Ecto neural progenitor cell (in vitro differentiated cells): Measurements from ENCODE around the gene DOCK1.

ENCODE experiments used
- DNase-seq: peaks from one replicate; pipeline ENCODE4 v3.0.0-alpha.2; 2018; ENCODE audit warnings: low spot score

Gene DOCK1

DNA sequence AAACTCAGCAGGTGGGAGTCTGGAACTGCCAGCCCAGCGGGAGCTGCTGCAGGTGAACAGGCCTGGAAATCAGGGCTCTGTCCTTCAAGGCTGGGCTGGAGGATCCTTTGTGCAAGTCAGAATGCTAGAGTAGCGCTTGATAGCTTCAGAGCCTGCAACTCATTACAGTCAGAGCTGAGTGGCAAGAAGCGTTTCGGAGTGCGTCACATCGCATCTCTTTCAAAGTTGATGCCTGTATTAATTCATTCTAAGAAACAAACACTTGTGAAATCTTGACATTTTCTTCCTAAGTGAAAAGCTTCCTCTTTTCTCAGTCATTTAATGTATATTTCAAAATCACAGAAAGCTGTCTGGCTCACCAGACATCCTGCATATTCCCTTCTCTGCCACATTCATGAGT lies 522.7 kb downstream of the DOCK1 start:
- no peak for DNase-seq

DNA sequence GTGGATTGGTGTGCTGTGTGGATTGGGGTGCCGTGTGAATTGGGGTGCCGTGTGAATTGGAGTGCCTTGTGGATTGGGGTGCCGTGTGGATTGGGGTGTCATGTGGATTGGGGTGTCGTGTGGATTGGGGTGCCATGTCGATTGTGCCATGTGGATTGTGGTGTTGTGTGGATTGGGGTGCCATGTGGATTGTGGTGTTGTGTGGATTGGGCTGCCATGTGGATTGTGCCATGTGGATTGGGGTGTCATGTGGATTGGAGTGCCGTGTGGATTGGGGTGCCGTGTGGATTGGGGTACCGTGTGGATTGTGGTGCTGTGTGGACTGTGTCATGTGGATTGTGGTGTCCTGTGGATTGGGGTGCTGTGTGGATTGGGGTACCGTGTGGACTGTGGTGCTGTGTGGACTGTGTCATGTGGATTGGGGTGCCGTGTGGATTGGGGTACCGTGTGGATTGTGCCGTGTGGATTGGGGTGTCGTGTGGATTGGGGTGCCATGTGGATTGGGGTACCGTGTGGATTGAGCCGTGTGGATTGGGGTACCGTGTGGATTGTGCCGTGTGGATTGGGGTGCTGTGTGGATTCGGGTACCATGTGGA lies 523.3 kb downstream of the DOCK1 start:
- DNase-seq = no peak

DNA sequence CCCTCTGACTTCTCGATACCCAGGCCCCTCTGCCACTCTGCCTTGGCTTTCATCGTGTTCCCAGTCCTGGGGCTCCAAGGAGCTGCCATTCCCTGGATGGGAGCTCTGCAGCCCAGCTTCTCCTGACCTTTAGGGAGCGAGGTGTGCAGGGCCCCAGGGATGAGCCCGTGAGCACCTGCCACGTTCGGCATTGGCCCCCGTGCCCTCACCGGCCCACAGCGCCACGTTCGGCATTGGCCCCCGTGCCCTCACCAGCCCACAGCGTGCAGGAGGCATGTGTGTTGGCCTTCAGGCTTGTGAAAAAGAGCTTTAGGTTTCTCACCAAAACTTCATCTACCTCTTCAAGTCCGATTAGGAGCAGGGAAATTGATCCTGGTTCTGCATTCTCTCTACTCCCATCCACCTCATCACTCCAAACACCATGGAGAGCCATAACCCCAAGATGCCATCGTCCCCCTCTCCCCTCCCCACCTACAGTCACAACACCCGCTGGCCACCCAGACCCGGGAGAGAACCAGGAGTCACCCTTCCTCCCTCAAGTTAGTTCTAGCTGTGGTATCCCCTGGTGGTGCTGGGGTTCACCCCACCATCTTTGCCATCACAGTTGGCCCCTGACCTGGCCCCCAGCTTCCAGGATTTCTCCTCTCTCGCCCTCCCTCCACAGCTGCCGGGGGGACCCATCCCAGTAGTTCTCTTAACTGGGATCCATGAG lies 524.5 kb downstream of the DOCK1 start:
- no peak for DNase-seq

DNA sequence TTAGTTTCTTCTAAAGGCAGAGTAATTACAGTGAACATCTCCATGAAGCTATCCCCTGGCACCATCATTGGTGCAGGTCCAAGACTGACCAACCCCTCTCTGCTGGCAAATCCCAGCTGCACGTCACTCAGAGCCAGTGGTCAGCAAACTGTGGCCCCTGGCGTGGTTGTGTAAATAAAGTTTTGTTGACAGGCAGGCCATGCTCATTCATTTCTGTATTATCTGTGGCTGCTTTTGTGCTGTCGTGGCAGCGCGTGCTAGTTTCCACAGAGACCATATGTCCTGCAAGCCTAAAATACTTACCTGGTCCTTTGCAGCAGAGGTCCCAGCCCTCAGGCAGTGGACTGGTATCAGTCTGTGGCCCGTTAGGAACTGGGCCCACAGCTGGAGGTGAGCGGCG lies 526.3 kb downstream of the DOCK1 start:
- no peak for DNase-seq

DNA sequence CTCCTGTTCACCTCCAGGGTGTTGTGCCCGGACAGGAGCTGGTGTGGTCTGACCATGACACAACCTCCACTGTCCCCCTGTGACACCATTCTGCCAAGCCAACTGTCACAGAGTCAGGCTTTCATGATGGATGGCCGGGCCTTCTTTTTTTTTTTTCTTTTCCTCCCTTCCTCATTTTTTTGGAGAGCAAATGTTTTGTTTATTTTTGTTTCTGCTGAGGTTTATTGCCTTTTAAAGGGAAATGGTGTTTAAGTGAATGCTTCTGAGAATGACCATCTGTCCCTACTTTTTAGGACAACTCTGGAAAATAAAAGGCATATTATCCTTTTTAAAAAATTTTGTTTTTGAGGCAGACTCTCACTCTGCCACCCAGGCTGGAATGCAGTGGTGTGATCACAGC lies 528.8 kb downstream of the DOCK1 start:
- DNase-seq = no peak

DNA sequence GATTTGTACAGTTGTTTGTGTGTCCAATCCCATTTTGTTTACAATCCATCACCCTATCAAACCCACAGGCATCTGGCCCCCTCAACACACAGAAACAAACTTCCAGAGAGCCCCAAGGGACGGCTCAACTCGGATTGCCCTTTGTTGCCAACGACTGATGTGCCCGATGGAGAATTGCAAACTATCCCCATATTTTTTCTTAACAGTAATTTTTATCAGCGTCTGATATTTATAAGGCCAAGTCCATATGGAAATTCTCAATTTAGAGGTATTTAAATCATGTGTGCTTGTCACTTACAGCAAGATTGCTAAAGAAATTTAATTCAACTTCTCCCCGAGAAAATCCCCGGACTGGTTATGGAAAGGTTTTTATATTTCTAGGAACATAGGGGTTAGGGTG lies 530.0 kb downstream of the DOCK1 start:
- no peak for DNase-seq

DNA sequence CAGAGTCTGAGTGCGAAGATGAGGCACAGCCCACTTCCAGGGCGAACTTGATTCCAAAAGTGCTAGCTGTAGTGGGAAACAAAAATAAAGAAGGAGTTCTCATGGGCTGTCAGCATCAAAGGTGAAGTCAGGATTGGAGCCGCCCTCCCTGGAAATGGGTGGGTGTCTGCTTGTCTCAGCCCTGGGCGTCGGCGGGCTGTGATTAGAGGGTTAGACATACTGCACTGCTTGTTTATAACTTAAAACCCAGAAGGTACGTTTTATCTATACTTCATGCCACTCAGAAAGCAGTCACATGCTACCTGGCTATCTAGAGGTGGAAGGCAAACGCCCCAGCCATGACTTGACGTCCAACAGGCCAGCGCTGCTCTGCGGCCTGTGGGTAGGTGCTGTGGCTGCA lies 535.1 kb downstream of the DOCK1 start:
- DNase-seq = no peak

DNA sequence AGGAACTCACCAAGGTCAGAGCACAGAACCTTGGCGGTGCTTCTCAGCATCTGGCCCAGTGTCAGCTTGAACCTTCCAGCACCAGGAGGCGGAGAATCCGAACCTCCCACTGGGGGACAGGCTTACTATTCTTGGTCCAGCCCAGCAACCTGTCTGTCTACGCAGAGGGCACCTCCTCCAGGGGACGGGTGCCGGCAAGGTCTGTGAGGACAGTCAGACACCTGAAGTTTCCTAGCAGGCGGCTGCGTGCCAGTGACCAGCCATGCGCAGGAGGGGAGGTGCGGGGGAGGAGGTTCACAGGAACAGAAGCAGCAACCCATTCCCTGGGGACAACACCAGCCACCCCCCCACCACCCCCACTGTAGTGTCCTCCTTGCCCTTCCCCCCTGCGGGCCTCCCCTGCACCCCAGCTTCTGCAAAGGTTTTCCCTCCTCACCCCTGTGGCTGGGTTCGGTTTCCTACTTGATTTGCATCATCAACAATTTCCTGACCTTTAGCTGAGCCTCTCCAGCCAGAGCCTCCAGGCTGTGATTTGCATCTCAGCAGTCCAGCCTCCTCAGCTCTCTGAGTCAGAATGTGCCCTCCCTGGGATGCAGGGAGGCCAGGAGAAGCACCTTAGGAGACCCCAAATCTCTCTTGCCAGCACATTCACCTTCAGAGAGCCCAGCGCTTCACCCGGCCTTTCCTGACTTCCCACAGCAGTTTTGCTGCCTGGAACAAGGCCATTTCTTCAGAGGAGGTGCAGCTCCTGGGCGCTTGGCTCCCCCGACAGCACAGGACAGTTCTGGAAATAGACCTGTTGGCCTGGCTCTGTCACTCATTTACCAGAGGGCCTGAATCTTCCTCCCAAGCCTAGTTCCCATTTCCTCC lies 536.4 kb downstream of the DOCK1 start:
- no peak for DNase-seq

DNA sequence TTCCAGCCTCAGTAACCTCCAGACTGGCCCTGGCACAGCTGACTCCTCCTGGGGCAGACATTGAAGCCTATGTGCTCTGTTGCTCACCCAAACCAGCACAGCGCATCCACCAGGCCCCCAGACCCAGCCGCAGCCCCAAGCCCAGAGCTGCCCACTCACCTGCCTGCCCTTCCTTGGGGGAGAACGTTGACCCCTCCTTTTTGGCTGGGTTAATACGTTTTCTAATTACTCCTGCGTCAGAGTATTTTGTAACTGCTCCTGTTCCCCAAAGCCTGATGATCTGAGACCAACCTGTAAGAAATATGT lies 536.9 kb downstream of the DOCK1 start:
- DNase-seq = no peak

DNA sequence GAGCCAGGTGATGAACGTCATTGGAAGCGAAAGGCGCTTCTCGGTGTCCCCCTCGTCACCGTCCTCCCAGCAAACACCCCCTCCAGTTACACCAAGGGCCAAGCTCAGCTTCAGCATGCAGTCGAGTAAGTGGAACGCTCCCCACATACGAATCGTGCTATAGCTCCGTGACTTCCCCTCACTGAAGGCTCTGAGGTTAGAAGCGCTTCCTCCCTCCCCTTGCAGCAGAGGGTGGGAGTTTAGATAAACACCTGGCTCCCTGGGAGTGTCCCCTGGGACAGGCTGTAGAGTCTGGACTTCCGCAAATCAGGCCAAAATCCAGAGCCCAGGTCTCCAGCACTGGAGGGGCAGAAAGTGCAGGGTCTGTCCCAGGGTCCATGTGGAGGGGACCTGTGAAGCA lies 538.9 kb downstream of the DOCK1 start:
- DNase-seq = no peak

DNA sequence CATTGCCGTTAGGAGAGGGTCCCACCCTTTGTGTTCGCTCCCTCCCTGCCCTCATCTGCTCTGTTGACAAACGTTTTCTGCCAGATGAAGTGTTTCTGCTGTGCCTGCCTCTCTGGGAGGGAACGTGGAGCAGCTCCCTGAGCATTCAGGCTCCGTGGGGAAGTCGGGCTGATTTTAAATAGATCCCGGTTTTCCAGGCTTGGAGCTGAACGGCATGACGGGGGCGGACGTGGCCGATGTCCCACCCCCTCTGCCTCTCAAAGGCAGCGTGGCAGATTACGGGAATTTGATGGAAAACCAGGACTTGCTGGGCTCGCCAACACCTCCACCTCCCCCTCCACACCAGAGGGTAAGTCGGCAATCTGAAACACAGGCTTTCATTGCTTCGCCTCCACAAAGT lies 542.0 kb downstream of the DOCK1 start:
- no peak for DNase-seq

DNA sequence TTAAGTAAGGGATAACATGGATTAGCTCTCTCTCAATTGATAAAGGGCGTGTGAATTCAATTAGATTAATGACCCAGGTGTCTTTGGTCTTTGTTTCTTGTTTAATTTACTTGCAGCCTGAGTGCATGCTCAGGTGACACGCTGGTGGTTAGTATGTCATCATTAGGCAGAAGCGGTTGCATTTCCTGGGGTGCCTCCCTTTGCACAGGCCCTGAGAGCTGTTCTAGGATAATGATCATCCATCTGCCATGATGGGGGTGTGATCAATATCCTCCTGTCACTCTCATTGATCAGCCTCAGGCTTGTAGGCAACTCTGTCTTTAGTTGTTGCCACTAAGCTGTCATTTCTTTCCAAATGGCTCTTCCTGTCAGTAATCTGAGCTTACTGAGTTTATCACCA lies 544.3 kb downstream of the DOCK1 start:
- no peak for DNase-seq

DNA sequence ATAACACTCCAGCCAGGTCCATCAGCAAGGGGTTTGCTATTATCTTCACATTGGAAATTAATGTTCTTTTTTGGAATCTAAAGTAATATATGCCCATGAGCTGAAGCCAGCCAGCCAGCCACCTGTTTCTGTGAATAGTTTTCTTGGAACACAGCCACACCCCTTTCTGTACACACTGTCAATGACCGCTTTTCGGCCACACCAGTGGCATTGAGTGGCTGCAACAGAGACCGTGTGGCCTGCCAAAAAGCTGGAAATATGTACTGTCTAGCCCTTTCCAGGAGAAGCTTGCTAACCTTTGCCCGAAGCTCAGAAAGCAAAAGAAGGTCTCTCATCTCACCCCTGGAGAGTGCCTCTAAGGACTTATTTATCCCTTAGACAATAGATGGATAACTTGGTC lies 545.4 kb downstream of the DOCK1 start:
- DNase-seq = no peak

DNA sequence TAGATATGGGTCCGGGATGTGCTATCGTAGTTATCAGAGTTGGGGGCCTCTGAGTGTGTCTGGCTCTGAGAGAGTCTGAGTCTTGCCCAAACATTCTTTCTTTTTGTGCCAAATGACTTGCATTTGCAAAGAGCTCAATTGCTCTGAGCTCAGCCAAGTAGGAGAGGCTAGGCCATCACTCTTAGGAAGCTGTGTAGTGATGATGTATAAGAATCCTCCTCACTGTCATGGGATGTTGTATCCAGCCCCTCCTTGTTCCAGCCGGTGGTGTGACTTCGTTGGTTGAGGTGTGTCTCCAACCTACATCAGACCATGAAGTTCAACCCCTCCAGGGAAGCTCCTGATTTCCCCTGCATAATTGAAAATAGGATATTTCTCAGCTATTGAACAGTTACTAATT lies 546.4 kb downstream of the DOCK1 start:
- DNase-seq = no peak

DNA sequence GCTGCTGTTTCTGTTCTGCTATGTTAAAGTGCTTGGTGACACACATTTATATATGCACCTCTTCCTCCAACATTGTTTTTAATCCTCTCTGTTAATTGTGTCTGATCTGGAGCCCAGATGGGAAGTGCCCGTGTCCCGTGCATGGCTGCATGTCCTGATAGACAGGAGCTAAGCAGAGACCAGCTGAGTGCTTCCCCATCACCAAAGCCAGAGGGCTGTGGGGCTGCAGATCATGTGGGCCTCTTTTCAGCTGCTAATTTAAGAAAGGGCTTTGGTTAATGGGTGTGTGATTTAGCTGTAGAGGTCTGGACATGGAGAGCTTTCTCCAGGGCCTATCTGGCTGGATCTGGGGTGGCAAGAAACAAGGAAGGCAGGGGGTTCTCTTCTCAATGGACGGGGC lies 547.3 kb downstream of the DOCK1 start:
- no peak for DNase-seq

DNA sequence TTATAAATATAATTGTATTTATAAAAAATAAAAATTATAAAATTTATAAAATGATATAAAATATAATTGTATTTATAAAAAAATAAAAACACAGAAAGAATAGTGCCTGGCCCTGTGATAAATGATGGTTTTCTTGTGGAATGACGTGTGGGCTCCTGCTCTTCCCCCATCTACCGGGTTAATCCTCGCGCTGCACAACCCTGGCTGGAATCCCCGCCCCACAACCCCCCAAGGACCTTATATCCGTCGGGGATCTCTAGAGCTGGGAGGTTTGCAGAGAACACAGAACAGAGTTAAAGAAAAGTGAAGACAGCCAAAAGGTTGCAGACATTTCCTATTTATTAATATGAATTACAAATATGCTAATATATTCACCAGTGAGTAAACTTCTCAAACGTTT lies 548.5 kb downstream of the DOCK1 start:
- no peak for DNase-seq

DNA sequence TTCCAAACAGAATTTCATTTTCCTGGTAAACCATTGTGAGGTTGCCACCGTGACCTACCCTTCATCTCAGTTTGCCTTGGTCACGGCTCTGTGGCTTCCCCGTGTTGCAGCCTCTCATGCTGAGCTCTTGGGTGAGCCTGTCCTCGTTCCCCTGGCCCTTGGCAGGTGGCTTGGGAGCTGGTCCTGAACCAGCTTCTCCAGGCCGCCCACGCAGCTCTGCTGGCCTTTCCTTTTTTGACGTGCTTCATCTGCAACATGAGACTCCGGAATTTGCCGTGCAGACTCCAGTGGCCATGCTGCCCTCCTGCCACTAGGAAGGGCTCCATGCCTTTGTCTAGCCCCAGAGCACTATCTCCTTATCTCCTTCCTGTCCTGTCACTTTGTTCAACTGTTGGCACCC lies 550.9 kb downstream of the DOCK1 start:
- DNase-seq = no peak

DNA sequence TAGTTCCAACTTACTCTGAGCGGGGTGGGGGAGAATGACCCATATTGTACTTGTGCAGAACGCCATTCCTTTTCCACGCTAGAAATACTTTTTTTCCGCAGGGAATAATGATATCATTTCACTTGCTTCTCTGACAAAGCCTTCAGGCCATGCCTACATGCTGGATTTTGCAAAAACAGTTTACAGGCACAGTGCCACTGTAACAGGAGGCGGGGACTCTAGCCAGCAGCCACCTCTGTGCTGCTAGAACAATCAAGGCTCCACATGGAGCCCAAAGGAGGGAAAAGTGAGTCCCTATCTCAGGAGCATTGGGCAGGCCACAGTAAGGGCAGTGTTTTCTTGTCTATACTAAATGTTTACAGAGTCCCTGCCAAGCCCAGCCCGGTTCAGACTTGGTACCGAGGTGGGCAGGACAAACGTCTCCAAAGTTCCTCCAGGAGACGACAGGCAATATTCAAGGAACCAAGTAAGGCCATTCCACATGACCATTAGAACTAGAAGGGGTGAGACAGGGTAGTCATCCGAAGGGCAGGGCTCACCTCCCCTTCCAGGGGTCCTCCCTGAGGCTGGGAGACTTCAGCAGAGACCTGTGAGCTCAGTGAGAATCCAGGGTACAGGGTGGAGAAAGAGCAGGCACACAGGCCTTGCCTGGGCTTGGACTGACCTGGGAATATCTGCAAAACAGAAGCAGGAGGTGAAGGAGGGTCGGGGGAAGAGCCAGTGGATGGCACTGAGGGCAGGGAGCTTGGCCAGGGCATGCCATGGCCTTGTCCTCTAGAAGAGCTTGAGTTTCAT lies 553.0 kb downstream of the DOCK1 start:
- no peak for DNase-seq

DNA sequence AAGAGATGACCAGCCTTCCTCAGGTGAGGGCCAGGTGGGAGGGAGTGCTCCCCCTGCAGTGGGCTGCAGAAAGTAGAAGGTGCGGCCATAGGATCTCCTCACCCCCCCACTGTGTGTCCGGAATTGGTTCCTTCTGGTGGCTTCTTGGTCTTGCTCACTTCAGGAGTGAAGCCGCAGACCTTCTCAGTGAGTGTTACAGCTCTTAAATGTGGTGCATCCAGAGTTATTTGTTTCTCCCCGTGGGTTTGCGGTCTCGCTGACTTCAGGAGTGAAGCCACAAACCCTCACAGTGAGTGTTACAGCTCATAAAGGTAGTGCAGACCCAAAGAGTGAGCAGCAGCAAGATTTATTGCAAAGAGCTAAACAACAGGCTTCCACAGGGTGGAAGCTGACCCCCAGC lies 553.6 kb downstream of the DOCK1 start:
- no peak for DNase-seq

DNA sequence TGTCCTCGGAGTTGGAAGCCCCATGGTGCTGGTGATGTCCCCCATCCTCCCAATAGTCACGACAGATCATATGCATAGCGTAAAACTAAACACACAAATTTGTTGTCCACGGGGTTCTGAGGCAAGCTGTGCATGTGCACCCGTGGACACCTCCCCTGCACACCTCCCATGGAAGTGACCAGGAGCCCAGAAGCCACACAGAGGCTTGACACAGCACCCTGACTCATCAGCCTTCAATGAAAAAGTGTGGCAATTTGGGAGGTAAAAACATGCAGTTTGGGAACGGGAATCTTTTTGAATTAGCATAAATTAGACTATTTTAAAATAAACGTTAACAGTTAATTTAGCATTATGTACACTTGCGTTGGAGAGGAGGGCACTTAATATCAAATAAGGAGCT lies 554.7 kb downstream of the DOCK1 start:
- no peak for DNase-seq

DNA sequence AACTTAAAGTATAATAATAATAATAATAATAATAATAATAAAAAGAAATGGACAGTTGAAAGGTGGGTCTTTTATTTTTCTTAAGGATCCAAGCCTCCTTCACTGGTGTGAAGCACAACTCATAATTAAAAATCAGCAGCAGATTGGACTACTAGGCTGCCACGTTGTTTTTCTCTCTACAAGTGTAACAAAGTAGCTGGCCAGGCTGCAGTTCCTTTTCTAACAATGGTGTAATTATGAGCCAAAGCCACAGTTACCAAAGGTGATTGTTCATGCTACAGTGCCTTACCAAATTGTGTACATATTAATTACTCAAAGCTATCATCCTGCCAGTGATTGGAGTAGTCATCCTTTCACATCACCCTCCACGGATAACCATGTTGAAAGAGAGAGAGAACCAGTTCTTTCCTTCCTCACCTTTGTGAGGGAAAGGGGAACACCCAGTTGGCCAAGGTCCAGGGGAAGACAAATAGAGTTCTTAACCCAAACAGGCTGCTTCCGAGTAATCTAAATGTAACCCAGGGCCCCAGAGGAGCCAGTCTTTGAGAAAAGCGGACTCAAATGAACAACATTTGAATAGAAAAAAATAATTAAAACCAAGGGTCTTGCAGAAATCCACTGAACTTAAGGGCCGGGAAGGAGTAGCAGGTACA lies 557.5 kb downstream of the DOCK1 start:
- no peak for DNase-seq

DNA sequence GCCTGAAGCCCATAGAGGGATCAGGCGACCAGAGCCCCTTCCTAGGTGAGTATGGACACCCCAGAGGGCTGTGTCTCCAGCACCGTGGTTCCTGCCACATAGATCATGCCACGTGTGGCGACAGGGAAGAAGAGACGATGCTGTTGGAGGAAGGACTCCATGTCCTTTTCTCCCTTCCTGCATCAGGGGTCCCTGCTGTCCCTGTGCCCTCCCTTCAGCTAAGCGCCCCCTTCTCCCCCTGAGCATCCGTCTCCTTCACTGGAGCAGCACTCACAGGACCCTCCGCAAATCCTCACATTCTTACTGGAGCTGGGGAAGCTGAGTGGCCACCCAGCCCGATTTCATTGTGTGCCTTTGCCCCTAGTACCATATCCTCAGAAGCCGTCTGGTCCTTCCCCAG lies 558.3 kb downstream of the DOCK1 start:
- DNase-seq = no peak
